T-helper 22 cell (primary cell): Measurements from ENCODE around the gene TIMM22.
"Not testable (repeated sequence)": the region's sequence is repeated elsewhere in the genome, so short reads cannot be mapped to it uniquely, and the experiment has no call there.

Source experiments
- DNase-seq: peaks from one replicate; pipeline ENCODE4 v3.0.0-alpha.2; 2020; ENCODE audit warnings: low read depth

The TIMM22 gene

GRCh38 chr17:1039511-1040215, 42.7 kb downstream of the TIMM22 start:
- no peak for DNase-seq

GRCh38 chr17:1040216-1040600, 43.3 kb downstream of the TIMM22 start:
- DNase-seq: no peak

- no peak for DNase-seq
Observed at GRCh38 chr17:1041746-1042145, 44.8 kb downstream of the TIMM22 start.

DNA sequence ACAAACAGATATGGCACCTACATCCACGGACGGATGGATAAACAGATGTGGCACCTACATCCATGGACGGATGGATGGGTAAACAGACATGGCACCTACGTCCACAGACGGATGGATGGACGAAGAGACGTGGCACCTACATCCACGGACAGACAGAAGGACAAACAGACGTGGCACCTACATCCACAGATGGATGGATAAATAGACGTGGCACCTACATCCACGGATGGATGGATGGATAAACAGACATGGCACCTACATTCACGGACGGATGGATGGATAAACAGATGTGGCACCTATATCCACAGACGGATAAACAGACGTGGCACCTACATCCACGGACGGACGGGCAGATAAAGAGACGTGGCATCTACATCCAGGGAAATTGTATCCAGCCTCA, 45.6 kb downstream of the TIMM22 start:
- no peak for DNase-seq

DNA sequence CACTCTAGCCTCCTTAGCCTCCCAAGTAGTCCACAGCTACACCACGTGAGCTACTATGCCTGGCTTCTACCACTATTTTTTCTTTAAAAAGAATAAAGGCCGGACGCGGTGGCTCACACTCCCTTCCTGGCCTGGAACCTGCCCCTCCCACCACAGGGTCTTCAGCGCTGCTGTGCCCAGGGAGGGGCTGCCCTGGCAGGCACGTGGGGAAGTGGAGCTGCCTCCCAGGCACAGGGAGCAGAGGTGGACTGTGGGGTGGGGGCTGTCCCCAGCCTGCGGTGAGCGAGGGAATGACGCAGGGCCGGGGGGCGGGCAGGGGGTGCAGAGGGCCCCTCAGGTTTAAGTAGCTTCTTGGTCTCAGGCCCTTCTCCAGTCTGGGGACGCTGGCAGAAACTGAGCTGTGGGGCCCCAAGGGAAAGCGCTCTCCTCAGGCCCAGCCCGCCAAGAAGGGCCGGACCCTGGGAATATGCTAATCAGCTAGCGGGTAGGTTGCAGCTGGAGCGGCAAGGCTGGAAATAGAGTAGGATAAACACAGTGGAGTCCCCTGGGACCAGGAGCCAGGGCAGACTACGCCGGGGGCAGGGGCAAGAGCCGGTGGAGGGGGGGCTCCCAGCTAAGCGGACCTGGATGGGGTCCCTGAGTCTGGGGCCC, 46.8 kb downstream of the TIMM22 start:
- no peak for DNase-seq

DNA sequence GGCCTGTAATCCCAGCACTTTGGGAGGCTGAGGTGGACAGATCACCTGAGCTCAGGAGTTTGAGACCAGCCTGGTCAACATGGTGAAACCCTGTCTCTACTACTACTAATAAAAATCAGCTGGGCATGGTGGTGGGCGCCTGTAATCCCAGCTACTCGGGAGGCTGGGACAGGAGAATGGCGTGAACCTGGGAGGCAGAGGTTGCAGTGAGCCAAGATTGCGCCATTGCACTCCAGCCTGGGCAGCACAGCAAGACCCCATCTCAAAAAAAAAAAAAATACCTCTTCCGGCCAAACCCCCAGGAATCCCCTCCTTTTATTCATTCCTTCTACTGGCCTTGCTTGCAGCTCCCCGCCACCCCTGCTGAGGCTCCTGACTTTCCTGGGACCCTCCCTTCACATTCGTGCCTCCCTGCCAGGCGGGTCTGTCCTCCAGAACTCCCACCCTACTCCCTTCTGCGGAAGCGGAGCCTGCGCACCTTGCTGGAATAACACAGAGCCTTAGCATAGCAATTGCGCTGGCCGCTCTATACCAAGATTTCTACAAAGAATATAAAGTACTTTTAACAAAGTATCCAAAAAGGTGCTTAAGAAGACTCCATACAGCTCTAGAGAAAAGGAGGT, 47.6 kb downstream of the TIMM22 start:
- DNase-seq: not testable (repeated sequence)

DNA sequence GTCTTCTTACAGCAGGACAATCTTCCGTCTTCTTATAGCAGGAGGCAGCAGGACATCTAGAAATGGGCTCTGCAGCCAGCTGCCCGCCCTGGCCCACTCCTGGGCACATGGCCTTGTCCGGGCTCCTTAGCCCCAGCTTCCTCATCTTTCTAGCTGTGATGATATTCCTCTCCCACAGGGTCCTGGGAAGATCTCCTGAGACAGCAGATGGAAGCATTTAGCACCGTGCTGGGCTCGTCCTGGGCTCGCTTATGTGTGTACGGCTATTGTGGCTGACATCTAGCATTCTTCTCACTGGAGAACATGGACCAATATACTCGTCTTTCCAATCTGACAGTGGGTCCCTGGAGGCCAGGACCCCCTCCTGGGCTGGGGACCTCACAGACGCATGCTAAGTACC, 48.5 kb downstream of the TIMM22 start:
- no peak for DNase-seq

- DNase-seq: no peak
Observed at GRCh38 chr17:1047177-1047878, 50.4 kb downstream of the TIMM22 start.

- DNase-seq: no peak
Observed at GRCh38 chr17:1047879-1048470, 51.0 kb downstream of the TIMM22 start.

DNA sequence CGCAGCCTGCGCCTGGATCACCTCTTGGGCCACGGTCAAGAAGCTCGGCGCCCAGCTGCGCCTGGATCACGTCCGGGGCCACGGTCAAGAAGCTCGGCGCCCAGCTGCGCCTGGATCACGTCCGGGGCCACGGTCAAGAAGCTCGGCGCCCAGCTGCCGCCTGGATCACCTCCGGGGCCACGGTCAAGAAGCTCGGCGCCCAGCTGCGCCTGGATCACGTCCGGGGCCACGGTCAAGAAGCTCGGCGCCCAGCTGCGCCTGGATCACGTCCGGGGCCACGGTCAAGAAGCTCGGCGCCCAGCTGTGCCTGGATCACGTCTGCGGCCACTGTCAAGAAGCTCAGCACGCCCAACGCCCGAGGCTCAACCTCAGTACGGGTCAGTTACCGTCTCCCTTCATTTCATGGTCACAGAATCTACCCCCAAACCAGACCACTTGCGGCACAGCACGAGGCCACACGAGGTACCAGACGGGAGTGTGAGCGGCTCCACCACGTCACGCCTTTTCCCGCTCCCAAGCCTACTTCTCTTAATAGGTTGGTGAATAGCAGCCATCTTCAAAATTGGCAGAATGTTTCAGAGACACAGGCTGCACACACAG, 51.7 kb downstream of the TIMM22 start:
- not testable (repeated sequence) for DNase-seq

DNA sequence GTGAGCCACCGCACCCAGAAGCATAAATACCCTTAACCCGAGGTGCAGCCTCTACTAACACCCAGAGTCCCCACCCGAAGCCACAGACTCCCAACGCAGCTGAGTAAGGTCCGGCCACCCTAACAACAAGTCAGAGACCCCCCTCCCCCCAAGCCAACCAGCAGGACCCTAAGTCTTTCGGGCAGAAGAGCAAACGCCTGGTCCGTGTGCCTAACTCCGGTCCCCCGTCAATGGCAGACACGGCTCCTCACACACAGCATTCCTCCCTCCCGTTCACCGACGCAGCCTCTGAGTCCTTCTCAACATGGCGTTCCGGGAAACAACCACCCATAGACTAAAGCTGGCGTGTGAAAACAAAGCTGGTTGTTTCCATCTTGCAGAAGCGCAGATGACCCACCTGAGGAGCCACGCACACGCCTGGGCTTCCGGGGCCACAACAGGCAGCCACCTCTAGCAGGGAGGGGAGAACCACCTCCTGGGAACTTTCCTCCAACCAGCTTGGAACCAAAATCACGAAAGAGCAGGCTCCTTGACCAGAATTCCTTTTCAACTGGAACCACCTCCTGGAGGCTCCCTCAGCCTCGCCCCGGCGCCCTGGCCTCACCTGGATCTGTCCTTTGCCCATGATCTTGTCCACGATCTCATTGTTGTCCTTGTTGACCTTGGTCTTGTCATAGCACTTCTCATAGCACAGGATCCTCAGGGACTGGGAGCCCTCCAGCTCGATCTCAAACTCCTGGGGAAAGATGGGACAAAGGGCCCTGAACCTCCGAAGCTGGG, 52.7 kb downstream of the TIMM22 start:
- DNase-seq: no peak

DNA sequence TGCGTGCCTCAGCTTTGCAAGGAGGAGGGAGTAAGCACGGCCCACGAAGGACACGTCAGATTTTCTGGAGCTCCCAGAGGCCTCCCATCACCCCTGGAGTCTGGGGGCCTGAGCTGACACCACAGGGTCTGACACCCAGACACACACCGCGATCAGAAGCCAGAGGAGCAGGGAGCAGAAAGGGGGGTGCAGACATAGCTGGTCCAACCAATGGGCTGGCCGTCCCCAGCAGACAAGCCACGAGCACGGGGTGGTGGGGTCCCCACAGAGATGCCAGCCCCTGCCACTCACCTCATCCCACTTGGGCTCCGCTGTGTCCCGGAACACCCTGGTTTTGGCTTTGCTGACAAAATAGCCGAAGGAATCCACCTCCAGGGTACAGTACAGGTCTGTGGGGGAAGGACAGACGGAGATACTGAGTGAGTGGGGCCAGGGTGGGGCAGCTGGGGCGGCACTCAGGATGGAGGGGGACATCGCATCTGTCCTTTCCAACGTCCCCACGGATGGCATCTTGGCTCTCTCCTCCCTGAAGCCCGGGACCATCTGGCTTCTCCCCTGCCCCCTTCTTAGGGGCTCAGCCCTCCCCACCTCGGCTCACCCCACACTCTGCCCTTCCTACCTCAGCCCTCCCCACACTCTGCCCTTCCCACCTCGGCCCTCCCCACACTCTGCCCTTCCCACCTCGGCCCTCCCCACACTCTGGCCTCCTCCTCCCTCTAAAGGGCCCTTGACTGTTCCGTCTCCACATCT, 53.5 kb downstream of the TIMM22 start:
- DNase-seq: no peak

DNA sequence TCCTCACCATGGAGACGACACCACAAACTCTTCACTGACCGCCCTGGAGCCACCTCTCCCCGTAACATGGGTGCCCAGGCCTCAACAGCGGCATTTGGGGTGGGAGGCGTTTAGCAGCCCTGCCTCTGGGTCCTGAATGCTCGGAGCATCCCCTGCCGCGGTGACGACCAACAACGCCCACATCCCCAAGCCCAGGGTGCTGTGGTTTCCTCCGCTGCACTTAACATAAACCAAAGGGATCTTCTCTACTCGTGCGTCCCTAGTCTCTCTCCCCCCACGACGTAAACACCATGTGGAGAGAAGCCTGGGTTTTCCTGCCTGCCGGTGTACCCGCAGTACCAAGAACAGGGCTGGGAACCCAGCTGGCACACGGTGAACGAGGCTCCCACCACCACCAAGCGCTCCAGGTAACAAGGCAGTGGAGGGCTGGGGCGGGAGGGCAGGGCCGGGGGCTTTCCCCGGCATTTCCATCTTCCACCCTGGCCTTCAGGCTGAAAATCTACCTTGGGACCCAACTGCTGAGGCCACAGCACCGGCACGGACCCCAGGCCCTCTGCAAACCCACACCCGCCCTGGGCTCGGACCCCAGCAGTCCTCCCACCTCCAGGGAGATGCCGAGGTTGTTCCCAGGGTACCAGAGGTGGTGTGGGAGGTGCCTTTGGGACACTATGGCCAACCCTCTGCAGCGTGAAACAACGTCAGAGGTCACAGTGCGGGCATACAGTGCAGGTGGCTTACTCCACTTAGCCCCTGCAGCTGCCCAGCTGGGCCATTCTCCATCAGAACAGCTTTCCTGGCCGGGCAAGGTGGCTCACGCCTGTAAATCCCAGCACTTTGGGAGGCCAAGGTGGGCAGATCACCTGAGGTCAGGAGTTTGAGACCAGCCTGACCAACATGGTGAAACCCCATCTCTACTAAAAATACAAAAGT, 54.3 kb downstream of the TIMM22 start:
- no peak for DNase-seq
